ENCODE results near the gene FBXL4. TPM values are rescaled to one million over a fixed set of nuclear protein-coding genes. Genes with fewer than 3 reads are reported as not detected.

The FBXL4 gene
- total RNA-seq, 2 donors from 2014 or later = 13.6 to 18.7 TPM

GRCh38 chr6:98833057-98833306 is 114.8 kb downstream of the FBXL4 start:
- intact Hi-C loops (cut with DNase I) = no loop called here
- ATAC-seq (peak; percentile 42 to 58), DNase-seq (no peak)

- intact Hi-C loops (cut with DNase I) = no loop called here
- DNase-seq = no peak
- ATAC-seq = peak; percentile 17 to 58
Observed at GRCh38 chr6:98832284-98833056, 115.3 kb downstream of the FBXL4 start.

DNA sequence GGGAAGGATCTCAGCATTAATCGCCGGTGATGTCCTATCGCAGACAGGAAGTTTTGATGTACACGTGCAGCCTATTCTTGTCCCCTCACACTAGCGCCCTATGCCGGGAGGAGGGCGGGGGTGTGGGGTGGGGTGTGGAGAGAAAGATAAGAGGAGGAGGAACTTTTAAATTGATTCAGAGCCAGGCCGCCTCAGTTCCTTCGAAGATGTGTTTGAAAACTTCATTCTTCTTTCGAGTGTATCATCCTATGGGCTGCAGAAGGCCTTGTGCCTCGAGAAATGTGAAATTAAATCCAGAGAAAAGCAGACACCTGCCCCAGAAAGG is 115.8 kb downstream of the FBXL4 start:
- DNase-seq (no peak), ATAC-seq (no peak)
- intact Hi-C loops (cut with DNase I) = no loop called here

GRCh38 chr6:98831057-98831958 is 116.4 kb downstream of the FBXL4 start:
- intact Hi-C loops (cut with DNase I) = no loop called here
- ATAC-seq = no peak
- DNase-seq = no peak

- DNase-seq = no peak
- no peak for ATAC-seq
- intact Hi-C loops (cut with DNase I) = no loop called here
Observed at GRCh38 chr6:98830146-98830545, 117.6 kb downstream of the FBXL4 start.

- intact Hi-C loops (cut with DNase I) = no loop called here
- ATAC-seq = no peak
- no peak for DNase-seq
Observed at GRCh38 chr6:98828941-98829411, 118.8 kb downstream of the FBXL4 start.

DNA sequence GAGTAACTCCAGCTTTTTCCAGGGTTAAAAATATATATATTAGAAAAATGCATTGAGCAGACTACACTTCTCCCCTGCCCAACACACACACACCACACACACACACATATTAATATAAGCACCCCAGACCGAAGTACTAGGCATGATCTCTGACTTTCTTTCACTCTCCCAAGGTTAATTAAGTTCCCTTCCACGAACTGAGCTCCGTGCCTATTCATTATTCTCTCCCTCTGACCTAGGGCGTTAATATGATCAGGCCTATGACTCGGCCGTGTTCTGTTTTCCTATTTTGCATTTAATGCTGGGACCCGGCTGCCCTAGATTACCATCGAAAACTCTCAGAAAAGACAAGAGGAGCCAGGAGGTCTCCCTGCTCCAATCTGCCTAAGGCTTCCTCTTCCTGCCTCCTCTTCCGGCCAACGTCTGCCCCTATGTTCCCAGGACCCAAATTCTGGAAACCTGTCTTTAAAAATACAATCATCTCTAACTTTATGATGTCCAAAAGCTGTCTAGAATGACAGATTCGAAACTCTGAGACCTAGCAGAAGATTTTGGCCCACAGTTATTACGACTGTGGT is 119.4 kb downstream of the FBXL4 start:
- ATAC-seq (no peak), DNase-seq (no peak)
- intact Hi-C loops (cut with DNase I) = no loop called here

GRCh38 chr6:98827295-98828159 is 120.2 kb downstream of the FBXL4 start:
- no peak for ATAC-seq
- intact Hi-C loops (cut with DNase I) = no loop called here
- DNase-seq = no peak

- DNase-seq (no peak), ATAC-seq (no peak)
- intact Hi-C loops (cut with DNase I) = no loop called here
Observed at GRCh38 chr6:98825600-98826230, 122.0 kb downstream of the FBXL4 start.

DNA sequence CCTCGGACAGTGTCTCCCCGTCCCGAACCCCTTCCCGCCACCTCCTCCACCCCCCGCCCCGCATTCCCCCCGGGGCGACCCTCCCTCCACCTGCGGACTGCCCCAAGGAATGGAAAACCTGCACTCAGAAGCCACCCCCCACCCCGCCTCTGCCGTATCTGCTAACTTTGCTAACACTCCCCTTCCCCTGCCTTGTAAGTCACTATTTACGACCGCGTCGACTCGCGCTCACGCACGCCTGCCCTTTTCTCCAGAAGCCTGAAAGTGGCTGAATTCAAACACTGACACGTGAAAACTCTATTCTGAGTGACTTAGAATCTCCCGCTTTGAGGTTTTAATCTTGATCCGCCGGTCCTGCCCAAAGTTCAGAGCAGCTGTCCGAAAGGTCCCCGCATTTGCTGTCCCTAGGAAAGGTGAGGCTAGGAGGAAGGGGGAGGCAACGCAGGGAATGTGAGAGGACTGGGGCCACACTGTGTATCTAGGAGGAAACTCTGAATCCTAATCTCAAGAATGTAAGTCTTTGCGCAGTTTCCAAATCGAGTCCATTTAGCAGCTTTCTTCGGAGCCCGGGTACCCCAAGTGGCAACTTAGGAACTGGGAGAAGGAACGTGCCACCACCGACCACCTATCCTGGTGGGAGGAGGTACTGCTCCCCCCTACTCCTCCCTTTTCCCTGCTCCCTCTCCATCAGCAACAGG is 122.7 kb downstream of the FBXL4 start:
- DNase-seq = no peak
- ATAC-seq = no peak
- intact Hi-C loops (cut with DNase I) = no loop called here

- ATAC-seq (no peak), DNase-seq (no peak)
- intact Hi-C loops (cut with DNase I) = no loop called here
Observed at GRCh38 chr6:98824162-98824901, 123.4 kb downstream of the FBXL4 start.

GRCh38 chr6:98823428-98824161 is 124.2 kb downstream of the FBXL4 start:
- ATAC-seq (no peak), DNase-seq (no peak)
- intact Hi-C loops (cut with DNase I) = no loop called here

DNA sequence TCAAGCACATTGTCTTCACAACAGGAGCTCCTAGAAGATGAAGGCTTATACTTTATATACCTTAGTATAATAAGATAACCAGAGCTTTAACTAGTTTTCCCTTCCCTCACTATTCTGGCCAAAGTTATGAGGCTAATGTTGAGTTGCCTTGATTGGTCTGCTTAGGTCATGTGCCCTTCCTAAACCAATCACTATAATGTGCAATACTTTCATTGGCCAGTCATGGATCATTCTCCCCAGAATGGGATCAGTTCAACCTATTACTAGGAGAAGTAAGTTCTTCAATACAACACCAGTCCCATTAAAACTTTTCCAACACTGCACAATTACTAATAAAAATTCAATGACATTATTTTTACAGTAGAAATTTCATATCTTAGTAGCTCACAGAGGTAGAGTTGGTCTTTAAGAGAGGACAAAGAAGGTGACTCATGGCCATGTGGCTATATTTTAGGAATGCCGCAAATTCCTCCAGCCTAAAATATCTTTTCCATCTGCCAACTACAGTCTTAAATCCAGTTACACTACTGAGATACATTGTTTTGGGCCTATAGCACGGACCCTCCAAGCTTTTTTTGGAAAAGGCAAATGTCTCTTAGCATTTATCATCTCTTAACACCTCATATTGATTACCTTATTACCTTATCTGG is 125.9 kb downstream of the FBXL4 start:
- intact Hi-C loops (cut with DNase I) = no loop called here
- no peak for DNase-seq
- ATAC-seq = no peak
